ENCODE results near the gene SIKE1. TPM values are rescaled to one million over a fixed set of nuclear protein-coding genes. Genes with fewer than 3 reads are reported as not detected.
"Not testable (repeated sequence)": the region's sequence is repeated elsewhere in the genome, so short reads cannot be mapped to it uniquely, and the experiment has no call there.

Gene SIKE1
- total RNA-seq, 1 donor from 2014 or later, result 64.2 TPM

- H3K4me3 Mint-ChIP-seq, result no peak overlapping the region
- TF ChIP-seq CTCF (IDR thresholded peaks at IDR 0.05; ENCODE audit: unreplicated experiment), result no peak
Observed at GRCh38 chr1:114803001-114803400, 22.5 kb upstream of the SIKE1 start.

DNA sequence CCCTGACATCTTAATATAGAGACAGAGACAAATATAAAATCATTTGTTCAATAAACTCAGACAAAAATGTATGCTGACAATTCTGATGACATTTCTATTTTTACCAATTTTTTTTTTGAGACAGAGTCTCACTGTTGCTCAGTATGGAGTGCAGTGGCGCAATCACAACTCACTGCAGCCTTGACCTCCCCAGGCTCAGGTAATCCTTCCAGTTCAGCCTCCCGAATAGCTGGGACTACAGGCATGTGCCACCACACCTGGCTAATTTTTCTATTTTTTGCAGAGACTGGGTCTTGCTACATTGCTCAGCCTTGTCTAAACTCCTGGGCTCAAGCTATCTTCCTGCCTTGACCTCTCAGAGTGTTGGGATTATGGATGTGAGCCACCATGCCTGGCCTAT lies 13.6 kb upstream of the SIKE1 start:
- Mint-ChIP-seq H3K27ac (no peak overlapping the region), H3K27me3 (ENCODE audit: low read depth) (peaks cover 51% of the 10 kb centered on the region), H3K4me3 (no peak overlapping the region), H3K4me1 (no peaks in the 10 kb centered on the region), H3K9me3 (peaks cover 6% of the 10 kb centered on the region), H3K36me3 (no peaks in the 10 kb centered on the region)
- no peak for DNase-seq (ENCODE audit: low spot score in 2 of 2, unreplicated experiment in 2 of 2)
- no peak for TF ChIP-seq CTCF (IDR thresholded peaks at IDR 0.05; ENCODE audit: unreplicated experiment)

More at GRCh38 chr1:114803001-114803400, 22.5 kb upstream of the SIKE1 start:
- no peaks in the 10 kb centered on the region for H3K4me1 Mint-ChIP-seq
- H3K27ac Mint-ChIP-seq, result no peak overlapping the region
- DNase-seq (ENCODE audit: low spot score in 2 of 2, unreplicated experiment in 2 of 2), result no peak
- H3K9me3 Mint-ChIP-seq, result peaks cover 5% of the 10 kb centered on the region
- peaks cover 28% of the 10 kb centered on the region for H3K27me3 Mint-ChIP-seq (ENCODE audit: low read depth)
- no peaks in the 10 kb centered on the region for H3K36me3 Mint-ChIP-seq

GRCh38 chr1:114790581-114790980 lies 10.1 kb upstream of the SIKE1 start:
- H3K4me1 Mint-ChIP-seq, result not testable (repeated sequence)
- Mint-ChIP-seq H3K9me3 (peaks cover 24% of the 10 kb centered on the region), H3K27me3 (ENCODE audit: low read depth) (peaks cover 56% of the 10 kb centered on the region)

DNA sequence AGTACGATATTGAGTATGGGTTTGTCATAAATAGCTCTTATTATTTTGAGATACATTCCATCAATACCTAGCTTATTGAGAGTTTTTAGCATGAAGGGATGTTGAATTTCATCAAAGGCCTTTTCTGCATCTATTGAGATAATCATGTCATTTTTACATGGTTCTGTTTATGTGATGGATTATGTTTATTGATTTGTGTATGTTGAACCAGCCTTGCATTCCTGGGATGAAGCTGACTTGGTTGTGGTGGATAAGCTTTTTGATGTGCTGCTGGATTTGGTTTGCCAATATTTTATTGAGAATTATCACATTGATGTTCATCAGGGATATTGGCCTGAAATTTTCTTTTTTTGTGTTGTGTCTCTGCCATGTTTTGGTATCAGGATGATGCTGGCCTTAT lies 6.0 kb upstream of the SIKE1 start:
- H3K36me3 Mint-ChIP-seq; DNase-seq (ENCODE audit: low spot score in 2 of 2, unreplicated experiment in 2 of 2); H3K27ac Mint-ChIP-seq; H3K4me1 Mint-ChIP-seq; H3K4me3 Mint-ChIP-seq: not testable (repeated sequence)
- Mint-ChIP-seq H3K27me3 (ENCODE audit: low read depth) (peaks cover 60% of the 10 kb centered on the region), H3K9me3 (peaks cover 24% of the 10 kb centered on the region)

More at GRCh38 chr1:114790581-114790980, 10.1 kb upstream of the SIKE1 start:
- not testable (repeated sequence) for H3K36me3 Mint-ChIP-seq; H3K27ac Mint-ChIP-seq; DNase-seq (ENCODE audit: low spot score in 2 of 2, unreplicated experiment in 2 of 2); H3K4me3 Mint-ChIP-seq

DNA sequence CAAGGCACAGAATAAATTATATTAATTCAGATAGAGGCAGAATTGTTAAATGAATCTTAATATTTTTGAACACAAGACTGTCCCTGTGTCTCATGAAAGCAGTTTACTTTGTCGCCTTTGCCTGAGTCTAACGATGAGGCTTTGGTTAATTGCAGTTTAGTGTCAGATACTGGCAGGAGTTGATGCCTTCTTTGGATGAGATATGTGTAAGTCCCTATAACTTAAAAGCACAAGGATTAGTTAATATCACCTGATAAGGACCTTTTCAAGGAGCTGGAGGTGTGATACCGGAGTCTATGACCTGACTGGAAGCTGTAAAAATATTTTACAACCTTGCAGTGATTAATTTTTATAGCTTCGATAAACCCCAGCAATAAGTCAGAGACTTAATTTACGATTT lies 2.0 kb upstream of the SIKE1 start:
- Mint-ChIP-seq H3K27me3 (ENCODE audit: low read depth) (peaks cover 41% of the 10 kb centered on the region), H3K27ac (no peak overlapping the region), H3K4me1 (peaks cover 22% of the 10 kb centered on the region), H3K36me3 (peaks cover under 1% of the 10 kb centered on the region), H3K4me3 (no peak overlapping the region), H3K9me3 (peaks cover 17% of the 10 kb centered on the region)
- no peak for TF ChIP-seq CTCF (IDR thresholded peaks at IDR 0.05; ENCODE audit: unreplicated experiment)
- DNase-seq (ENCODE audit: low spot score in 2 of 2, unreplicated experiment in 2 of 2), result no peak

- Mint-ChIP-seq H3K4me3 (peak overlapping the region; percentile 100), H3K9me3 (no peaks in the 10 kb centered on the region), H3K27ac (peak overlapping the region; percentile 98), H3K27me3 (ENCODE audit: low read depth) (peaks cover 18% of the 10 kb centered on the region), H3K36me3 (peaks cover 5% of the 10 kb centered on the region), H3K4me1 (peaks cover 22% of the 10 kb centered on the region)
- no peak for DNase-seq (ENCODE audit: low spot score in 2 of 2, unreplicated experiment in 2 of 2)
- TF ChIP-seq CTCF (IDR thresholded peaks at IDR 0.05; ENCODE audit: unreplicated experiment), result no peak
Observed at GRCh38 chr1:114779722-114780121, 763 bp downstream of the SIKE1 start.

GRCh38 chr1:114776726-114777125 lies 3.8 kb downstream of the SIKE1 start:
- Mint-ChIP-seq H3K36me3 (peaks cover 11% of the 10 kb centered on the region), H3K4me1 (peaks cover 22% of the 10 kb centered on the region)
- not testable (repeated sequence) for H3K27me3 Mint-ChIP-seq (ENCODE audit: low read depth); H3K9me3 Mint-ChIP-seq; H3K27ac Mint-ChIP-seq; H3K4me3 Mint-ChIP-seq; DNase-seq (ENCODE audit: low spot score in 2 of 2, unreplicated experiment in 2 of 2)

Measured in mesothelial cell of epicardium (in vitro differentiated cells).